CD4-positive, alpha-beta T cell treated with Interferon alpha-2 for 1 hour (primary cell): Measurements from ENCODE around the gene CLEC6A.
"Not testable (repeated sequence)": the region's sequence is repeated elsewhere in the genome, so short reads cannot be mapped to it uniquely, and the experiment has no call there.

Source experiments
- DNase-seq, 2 donors: peaks; one replicate each; pipeline ENCODE4 v3.0.0-alpha.2; 2020 to 2022

The CLEC6A gene

GRCh38 chr12:8495671-8496070 is 39.9 kb downstream of the CLEC6A start:
- not testable (repeated sequence) for DNase-seq

DNA sequence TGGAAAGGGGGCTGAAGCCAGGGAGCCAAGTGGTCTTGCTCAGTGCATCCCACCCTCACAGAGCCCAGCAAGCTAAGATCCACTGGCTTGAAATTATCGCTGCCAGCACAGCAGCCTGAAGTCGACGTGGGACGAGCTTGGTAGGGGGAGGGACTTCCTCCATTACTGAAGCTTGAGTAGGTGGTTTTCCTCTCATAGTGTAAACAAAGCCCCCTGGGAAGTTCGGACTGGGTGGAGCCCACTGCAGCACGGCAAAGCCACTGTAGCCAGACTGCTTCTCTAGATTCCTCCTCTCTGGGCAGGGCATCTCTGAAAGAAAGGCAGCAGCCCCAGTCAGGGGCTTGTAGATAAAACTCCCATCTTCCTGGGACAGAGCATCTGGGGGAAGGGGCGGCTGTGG is 40.3 kb downstream of the CLEC6A start:
- not testable (repeated sequence) for DNase-seq

DNA sequence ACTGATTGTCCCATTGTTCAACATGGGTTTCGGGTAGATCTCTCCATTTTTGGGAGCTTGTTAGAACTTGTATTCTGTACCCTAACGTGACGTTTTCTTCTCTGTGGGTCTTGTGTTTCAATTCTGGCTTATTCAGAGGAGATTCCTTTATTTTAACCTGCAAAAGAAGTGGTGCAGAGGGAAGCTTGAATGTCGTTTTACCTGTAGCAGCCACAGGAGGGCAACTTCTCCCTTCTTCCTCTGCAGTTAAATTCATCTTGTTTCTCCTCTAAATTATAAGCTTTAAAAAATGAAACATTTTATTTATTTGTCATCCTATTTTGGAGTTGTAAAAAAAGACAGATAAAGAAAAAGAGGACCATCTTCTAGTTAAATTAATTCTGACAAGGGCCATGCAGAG is 43.9 kb downstream of the CLEC6A start:
- no peak for DNase-seq

DNA sequence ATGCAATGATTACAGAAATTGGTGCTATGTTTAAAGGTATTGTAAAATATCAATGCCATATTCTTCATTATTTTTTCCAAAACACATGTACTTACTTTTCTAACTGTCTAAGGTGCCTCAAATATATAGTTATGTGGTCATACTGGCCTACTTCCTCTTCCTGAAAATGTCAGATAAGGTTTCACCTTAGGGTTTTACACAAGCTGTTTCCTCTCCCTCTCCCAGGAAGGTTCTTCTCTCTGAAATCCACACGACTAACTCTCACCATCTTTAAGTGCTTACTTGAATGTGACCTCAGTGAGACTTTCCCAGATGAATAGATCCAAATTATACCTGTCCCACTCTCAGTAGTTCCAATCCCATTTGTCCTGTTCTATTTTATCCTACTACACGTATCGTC is 46.0 kb downstream of the CLEC6A start:
- DNase-seq, result peak in 1 of 2 donors; percentile 10

DNA sequence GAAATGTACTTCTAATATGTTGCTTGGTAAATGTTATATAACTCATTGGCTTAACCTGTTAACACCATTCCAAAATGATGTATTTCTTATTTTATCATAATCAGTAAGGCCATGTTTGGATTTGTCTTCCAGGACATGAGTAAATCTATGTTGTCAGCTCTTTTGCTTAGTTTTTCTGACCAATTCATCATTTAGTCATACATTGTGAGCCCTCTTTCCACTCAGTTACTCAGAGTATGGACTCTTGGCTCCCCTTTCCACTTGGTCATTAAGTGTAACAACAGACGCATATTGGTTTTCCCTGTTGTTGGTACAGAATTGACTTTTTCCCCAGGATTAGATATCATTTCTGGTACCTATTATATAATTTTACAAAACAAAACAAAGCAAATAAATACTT is 48.6 kb downstream of the CLEC6A start:
- DNase-seq, result no peak

- DNase-seq, result no peak
Measured at GRCh38 chr12:8507596-8507995, 51.8 kb downstream of the CLEC6A start.

GRCh38 chr12:8508223-8508622 is 52.5 kb downstream of the CLEC6A start:
- DNase-seq, result no peak

- no peak for DNase-seq
Measured at GRCh38 chr12:8508910-8509841, 53.4 kb downstream of the CLEC6A start.

- no peak for DNase-seq
Measured at GRCh38 chr12:8513256-8513655, 57.5 kb downstream of the CLEC6A start, which contains the start of gene CLEC4D. Gene CLEC4D, plus strand, starts transcription at chr12:8513503. Its CDS starts 230 bp downstream, at chr12:8513733.

DNA sequence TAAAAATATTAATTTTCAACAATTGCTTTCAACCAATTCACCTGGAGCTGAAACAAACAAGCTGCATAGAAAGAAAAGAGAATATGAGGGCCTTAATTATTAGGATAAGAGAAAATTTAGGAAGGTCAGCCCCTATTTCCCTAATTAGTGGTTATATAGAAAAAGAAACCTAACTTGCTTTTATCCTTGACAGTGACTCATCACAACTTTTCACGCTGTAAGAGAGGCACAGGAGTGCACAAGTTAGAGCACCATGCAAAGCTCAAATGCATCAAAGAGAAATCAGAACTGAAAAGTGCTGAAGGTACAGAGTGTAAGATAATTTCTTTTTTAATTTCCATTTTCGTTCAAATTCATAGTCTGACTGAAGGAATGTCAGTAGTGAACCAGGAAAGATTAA is 62.2 kb downstream of the CLEC6A start:
- no peak for DNase-seq

DNA sequence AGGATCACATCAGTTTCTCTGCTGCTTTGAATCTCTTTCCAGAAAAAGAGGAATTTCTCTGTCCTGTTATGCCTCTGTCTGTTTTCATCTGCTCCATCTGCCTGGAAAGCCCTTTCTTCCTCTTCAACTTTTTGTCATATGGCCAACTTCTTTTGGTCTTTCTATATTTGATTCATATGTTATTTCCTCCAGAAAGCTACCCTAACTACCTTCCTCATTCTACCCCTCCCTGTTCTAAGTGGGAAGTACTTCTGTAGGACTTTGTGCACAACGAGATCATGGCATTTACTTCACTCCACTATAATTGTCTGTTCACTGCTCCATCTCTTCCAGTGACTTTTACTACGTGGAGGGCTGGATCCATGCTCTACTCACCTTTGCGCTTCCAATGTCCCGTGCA is 63.4 kb downstream of the CLEC6A start:
- no peak for DNase-seq

DNA sequence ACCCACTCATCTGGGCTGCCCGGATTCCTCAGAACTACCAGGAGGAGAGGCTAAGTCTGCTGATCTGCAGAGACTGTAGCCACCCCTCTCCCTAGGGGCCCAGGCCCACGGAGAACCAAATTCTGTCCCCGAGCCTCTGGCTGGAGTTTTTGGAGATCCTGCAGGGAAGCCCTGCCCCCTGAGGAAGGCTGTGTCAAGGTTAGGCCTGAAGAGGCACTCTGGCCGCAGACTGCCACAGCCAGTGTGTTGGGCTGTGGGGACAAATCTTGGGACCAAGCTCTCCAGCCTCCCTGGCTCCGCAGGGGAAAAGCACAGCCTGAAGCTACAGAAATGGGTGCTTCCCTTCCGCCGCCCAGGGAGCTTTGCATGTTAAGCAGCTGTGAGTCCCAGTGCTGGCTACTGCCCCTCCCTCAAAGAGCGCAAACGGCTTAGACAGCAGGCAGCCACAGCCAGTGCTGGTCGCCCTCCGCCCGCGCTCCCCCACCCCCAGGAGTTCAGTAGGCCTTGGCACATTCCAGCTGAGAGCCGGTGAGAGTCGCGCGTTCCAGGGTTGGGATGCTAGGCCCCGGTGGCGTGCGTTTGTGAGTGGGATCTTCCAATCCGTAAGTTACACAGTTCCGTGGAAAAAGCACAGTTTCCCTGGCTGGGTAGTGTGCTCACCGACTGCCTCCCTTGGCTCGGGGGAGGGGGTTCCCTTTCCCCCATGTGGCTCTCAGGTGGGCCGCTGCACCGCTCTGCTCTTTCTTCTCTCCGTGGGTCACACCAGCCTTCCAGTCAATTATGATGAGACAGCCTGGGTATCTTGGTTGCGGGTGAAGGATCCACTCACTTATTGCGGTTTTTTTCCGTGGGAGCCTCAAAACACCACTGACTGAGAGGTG is 71.7 kb downstream of the CLEC6A start:
- no peak for DNase-seq
